DOHH2 (cell line): ENCODE data around the gene EPHA10.
A peak's percentile ranks its signal among the peaks of the same experiment; 100 is the strongest.

ENCODE experiments used
- EZH2phosphoT487 ChIP-seq: fragments of 200-600 bp; sonication (generic); IDR thresholded peaks from 2 replicates; pipeline ENCODE4 v1.6.1; 2017; ENCODE audit warnings: borderline replicate concordance, mild to moderate bottlenecking, antibody characterized with exemption, low read length, moderate library complexity, mixed read lengths
- TF ChIP-seq, protein P1 (sequence below): fragments of 200-600 bp; sonication (generic); IDR thresholded peaks from one replicate; pipeline ENCODE4 v1.5.1; 2014; ENCODE audit warnings: antibody characterized with exemption, mild to moderate bottlenecking, low read depth, low read length; ENCODE audit not compliant: poor library complexity, severe bottlenecking

DNA sequence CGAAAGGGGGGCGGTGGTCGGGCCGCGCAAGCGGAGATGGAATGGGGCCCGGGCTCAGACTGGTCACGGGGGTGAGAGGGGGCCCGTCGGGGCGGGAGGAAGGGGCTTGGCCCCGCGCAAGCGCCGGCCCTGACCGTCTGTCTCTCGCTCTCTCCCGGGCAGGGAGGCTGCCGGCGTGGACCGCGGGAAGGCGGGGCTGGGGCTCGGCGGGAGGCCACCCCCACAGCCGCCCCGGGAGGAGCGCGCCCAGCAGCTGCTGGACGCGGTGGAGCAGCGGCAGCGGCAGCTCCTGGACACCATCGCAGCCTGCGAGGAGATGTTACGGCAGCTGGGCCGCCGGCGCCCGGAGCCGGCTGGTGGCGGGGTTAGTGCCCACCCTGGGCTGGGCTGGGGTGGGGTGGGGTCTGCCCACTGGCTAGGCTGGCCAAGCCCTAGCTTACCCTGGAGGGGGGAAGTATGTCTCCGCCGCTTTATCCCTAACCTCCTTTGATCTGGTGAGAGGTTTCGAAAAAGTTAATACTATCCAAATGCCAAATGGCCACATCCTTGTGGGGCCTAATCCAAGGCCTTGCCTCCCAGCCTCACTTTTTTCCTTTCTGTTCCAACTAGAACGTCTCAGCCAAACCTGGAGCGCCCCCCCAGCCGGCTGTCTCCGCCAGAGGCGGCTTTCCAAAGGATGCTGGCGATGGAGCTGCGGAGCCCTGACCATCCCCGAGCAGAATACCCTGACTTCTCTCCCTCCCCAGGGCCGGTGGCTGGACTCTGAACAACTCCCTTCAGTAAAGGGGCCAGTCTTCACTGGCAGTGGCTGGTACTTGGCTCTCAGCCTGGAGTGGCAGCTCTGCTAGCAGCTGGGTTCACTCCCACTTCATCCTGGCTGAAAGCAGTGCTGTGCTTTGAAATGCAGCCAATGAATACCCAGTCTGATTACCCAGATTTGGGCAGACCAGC lies 43.7 kb upstream of the EPHA10 start:
- TF ChIP-seq, protein P1, sequence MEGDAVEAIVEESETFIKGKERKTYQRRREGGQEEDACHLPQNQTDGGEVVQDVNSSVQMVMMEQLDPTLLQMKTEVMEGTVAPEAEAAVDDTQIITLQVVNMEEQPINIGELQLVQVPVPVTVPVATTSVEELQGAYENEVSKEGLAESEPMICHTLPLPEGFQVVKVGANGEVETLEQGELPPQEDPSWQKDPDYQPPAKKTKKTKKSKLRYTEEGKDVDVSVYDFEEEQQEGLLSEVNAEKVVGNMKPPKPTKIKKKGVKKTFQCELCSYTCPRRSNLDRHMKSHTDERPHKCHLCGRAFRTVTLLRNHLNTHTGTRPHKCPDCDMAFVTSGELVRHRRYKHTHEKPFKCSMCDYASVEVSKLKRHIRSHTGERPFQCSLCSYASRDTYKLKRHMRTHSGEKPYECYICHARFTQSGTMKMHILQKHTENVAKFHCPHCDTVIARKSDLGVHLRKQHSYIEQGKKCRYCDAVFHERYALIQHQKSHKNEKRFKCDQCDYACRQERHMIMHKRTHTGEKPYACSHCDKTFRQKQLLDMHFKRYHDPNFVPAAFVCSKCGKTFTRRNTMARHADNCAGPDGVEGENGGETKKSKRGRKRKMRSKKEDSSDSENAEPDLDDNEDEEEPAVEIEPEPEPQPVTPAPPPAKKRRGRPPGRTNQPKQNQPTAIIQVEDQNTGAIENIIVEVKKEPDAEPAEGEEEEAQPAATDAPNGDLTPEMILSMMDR: peak; percentile 9
- TF ChIP-seq EZH2phosphoT487: no peak
